ENCODE results near the gene GAS6.

The GAS6 gene

GRCh38 chr13:113851826-113852535 lies 11.9 kb downstream of the GAS6 start:
- no peak for DNase-seq (ENCODE audit: low read depth)

- no peak for DNase-seq (ENCODE audit: low read depth)
These were observed 12.4 kb downstream of the GAS6 start for GRCh38 chr13:113851480-113851803.

- DNase-seq (ENCODE audit: low read depth), result no peak
These were observed 13.0 kb downstream of the GAS6 start for GRCh38 chr13:113850722-113851479.

DNA sequence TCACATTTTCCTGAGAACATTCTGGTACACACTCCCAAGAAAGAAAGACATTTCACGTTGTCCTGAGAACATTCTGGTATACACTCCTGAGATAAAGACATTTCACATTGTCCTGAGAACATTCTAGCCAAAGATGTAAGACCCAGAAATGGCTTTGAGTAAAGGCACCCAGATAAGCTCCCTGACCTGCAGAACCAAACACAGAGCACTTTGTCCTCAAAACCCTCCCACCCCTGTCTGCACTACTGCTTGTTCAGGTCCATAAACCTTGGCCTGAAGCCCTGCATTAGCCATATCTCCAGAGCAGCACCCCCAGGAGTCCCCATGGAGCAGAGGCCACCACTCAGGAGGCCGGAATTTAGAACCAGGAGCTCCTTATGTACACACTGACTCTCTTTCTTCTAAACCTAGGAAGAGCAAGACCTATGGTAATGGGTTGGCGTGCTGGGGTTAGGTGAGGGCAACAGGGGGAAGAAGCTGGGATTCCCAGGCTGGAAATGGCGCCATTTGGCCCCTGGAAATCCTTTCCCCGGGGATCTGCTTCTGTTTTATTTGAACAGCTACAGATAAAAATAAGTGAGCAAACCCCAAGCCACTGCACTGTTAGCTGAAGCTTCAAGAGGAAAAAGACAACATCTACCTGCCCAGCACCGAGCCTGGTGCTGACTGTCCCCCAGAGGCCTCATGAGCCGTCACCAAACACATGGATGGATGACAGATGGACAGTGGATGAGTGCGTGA lies 13.7 kb downstream of the GAS6 start:
- no peak for DNase-seq (ENCODE audit: low read depth)

DNA sequence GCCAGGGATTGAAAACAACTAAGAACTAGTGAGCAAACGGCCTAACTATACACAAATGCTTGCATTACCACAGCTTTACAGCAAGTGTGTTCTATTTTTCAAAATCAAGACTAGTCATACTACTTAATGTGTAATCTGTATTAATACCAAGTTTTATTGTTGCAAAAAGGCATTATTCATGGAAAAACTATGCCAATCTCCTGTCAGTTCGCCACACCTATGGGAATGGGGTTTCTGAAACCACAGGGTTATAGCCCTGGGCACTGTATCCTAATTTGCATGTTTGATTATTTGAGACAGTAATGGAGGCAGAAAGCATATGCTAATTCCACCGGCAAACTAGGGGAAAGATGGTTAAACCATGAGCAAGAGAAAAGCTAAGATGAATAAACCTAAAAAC lies 14.3 kb downstream of the GAS6 start:
- no peak for DNase-seq (ENCODE audit: low read depth)

DNA sequence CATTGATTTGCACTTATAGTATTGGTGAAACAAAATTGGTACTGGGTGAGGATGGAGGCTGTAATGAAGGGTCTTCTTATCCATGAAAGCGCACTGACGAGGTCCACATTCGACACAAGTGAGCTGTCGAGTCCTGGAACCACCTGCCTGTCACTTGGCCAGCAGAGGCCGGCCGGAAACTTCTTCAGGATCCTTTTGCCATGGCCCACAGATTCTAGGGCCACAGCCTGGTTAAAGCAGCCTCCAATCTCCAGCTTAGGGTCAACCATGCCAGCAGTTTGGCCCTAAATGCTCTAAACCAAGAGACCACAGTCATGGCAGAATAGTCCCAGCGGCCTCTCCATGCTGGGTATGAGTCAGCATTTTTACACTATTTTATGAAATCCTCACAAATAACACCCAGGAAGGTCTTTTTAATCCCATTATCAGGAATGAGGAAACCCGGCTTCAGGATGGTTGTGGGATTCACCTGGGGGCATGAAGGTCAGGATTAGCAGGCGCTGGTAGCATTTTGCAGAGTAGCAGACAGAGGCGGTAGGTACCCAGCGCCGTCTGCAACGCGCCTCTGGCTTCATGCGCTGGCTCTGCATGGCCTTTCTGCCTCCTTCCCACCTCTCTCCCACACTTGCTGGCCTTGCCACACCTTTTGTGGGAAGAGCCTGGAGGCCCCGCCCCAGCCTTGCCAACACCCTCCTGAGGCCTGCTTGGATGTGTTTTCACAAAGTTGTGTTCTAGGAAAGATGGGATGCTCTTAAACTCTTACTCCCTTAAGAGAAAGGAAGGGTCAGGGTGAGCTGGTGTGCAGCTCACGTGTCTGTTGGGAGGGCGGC lies 15.2 kb downstream of the GAS6 start:
- no peak for DNase-seq (ENCODE audit: low read depth)

DNA sequence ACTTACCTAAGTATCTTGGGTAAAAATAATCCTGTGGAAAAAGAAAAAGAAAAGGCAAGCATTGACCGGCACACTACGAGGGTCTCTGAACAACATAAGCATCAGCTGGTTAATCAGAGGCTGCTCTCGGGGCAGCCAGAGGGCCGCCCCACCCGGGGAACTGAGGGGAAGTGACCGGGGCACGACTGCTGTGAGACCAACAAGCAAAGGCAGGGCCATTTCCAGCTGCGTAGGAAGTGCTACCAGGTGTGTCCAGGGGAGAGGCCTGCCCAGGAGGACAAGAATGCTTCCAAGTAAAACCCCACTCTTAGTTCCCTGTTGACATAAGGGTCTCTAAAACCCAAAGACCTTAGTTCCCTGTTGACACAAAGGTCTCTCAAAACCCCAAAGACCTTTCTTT lies 15.9 kb downstream of the GAS6 start:
- no peak for DNase-seq (ENCODE audit: low read depth)

DNA sequence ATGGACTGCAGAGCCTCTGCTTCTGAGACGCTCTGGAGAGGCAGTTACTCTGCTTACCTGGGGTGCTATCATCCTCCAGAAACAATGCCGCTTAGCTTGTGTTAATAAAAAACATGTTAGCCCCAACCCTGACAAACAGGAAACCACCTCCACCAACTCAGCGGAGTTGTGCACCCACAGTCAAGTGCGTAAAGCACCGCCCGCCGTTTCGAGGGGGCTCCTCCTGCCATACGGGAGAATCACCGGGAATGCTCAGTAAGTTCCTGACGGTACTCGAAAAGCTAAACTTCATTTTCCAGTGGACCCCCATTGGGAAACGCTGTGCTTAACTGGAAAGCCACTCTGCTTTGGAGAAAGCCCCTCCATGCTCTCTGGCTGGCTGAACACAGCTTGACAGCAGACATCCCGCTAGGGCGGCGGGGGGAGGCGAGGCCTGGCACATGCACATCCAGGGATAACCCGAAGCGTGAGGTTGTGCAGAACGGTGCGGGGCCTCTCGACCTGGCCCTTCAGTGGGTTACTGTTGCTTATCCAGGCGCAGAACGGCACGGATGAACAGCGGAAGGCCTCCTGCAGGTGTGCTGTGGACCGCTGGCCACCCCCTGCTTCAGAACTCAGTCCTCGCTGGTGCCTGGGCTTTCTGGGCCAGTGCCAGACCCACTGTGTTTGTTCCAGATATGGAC lies 17.1 kb downstream of the GAS6 start:
- no peak for DNase-seq (ENCODE audit: low read depth)

- no peak for DNase-seq (ENCODE audit: low read depth)
These were observed 17.9 kb downstream of the GAS6 start for GRCh38 chr13:113845723-113846635.

DNA sequence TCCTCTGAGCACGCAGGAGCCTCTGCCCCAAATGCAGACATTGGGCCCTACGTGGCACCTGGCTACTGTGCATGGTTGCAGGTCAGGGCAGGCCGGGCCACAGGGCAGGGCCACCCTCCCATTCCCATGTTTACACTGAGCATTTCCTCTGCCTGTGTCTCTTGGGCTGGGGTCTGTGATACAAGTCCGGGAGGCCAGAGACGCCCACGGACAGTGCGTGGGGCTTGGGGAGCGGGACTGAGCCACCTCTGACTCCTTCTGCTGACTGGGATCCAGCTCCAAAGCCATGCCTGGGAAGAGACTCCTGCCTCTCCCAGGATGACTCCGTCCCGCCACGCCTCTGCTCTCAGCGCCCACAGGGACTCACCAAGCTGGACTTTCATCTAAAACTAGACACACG lies 18.8 kb downstream of the GAS6 start:
- DNase-seq (ENCODE audit: low read depth), result no peak

GRCh38 chr13:113843864-113844556 lies 19.9 kb downstream of the GAS6 start:
- DNase-seq (ENCODE audit: low read depth), result no peak

GRCh38 chr13:113843063-113843654 lies 20.7 kb downstream of the GAS6 start:
- DNase-seq (ENCODE audit: low read depth), result no peak

GRCh38 chr13:113842336-113843062 lies 21.4 kb downstream of the GAS6 start:
- no peak for DNase-seq (ENCODE audit: low read depth)

DNA sequence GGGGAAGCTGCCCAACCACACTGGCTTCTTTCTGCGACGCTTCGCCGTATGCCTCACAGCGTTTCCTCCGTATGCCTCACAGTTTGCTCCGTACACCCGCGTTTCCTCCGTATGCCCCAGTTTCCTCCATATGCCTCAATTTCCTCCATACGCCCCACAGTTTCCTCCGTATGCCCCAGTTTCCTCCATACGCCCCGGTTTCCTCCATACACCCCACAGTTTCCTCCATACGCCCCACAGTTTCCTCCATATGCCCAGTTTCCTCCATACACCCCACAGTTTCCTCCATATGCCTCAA lies 22.6 kb downstream of the GAS6 start:
- no peak for DNase-seq (ENCODE audit: low read depth)

GRCh38 chr13:113840541-113841352 lies 23.1 kb downstream of the GAS6 start:
- DNase-seq (ENCODE audit: low read depth), result no peak

DNA sequence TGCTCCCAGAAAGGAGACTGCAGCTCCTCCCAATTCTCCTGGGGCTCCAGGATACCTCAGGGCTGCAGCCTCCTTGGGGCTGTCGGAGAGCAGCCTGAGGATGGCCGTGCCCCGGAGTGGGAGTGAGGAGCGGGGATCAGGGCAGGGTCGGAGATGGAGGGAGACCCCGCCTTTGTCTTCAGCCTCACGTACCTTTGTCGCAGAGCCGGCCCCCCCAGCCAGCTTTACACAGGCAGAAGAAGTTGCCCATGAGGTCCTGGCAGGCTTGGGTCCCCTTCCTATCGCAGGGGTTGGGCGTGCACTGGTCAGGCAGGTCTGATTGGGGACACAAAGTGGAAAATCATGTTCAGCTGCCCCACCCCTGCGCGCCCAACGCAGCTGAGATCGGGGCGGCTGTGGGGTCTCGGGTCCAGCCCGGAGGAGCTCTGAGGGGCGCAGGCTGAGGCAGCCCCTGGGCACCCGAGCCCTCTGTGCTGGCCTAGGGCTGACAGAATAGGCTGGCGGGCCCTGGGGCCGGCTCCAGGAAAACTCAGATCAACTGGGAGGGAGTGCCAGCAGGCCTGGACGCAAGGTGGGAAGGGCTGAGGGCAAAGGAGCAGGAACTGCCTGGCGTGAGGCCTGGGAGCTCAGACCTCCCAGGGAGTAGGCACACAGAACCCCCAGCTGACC lies 24.2 kb downstream of the GAS6 start:
- DNase-seq (ENCODE audit: low read depth), result no peak

- DNase-seq (ENCODE audit: low read depth), result no peak
These were observed 25.1 kb downstream of the GAS6 start for GRCh38 chr13:113838711-113839201.

Measured in GM04503 (cell line).